Osteoblast (primary cell): ENCODE measurements around the gene MAPRE2. TPM values are rescaled to one million over a fixed set of nuclear protein-coding genes. Genes with fewer than 3 reads are reported as not detected.
A peak's percentile ranks its signal among the peaks of the same experiment; 100 is the strongest.

Experiments
- DNase-seq: peaks from one replicate; pipeline ENCODE4 v3.0.0; 2011; ENCODE audit warnings: low spot score, mixed read lengths; ENCODE audit not compliant: insufficient read length; ENCODE audit errors: missing footprints
- H2AFZ ChIP-seq: 2 replicates; pipeline ENCODE4 v1.6.0; 2011; ENCODE audit warnings: mild to moderate bottlenecking, low read length
- H3K27ac ChIP-seq: 2 replicates; pipeline ENCODE4 v1.5.1; 2011; ENCODE audit warnings: mild to moderate bottlenecking, low read depth, low read length, moderate library complexity
- H3K27me3 ChIP-seq: 2 replicates; pipeline ENCODE4 v1.6.0; 2012; ENCODE audit warnings: mild to moderate bottlenecking, control low read depth, inconsistent platforms, low read length, moderate library complexity; ENCODE audit not compliant: insufficient read depth
- H3K36me3 ChIP-seq: 2 replicates; pipeline ENCODE4 v1.5.1; 2011; ENCODE audit warnings: mild to moderate bottlenecking, low read length, control low read depth, moderate library complexity; ENCODE audit not compliant: insufficient read depth
- H3K4me1 ChIP-seq: 2 replicates; pipeline ENCODE4 v1.5.1; 2011; ENCODE audit warnings: mild to moderate bottlenecking, low read length, control low read depth, moderate library complexity; ENCODE audit not compliant: insufficient read depth
- H3K4me2 ChIP-seq: 2 replicates; pipeline ENCODE4 v1.6.0; 2011; ENCODE audit warnings: mild to moderate bottlenecking, low read length; ENCODE audit not compliant: insufficient read depth
- H3K4me3 ChIP-seq: fragments of 200-600 bp; sonication (generic); 3 replicates; pipeline ENCODE4 v1.5.1; 2012; ENCODE audit warnings: mild to moderate bottlenecking, low read length, inconsistent platforms; ENCODE audit not compliant: insufficient read depth
- H3K79me2 ChIP-seq: 2 replicates; pipeline ENCODE4 v1.6.0; 2012; ENCODE audit warnings: mild to moderate bottlenecking, low read length, control low read depth, inconsistent platforms; ENCODE audit not compliant: insufficient read depth
- H3K9me3 ChIP-seq: 2 replicates; pipeline ENCODE4 v1.5.1; 2011; ENCODE audit warnings: low read depth, low read length, control low read depth
- H4K20me1 ChIP-seq: 2 replicates; pipeline ENCODE4 v1.6.0; 2012; ENCODE audit warnings: mild to moderate bottlenecking, low read length, control low read depth; ENCODE audit not compliant: insufficient read depth
- total RNA-seq: library from RNA; depleted of rRNA; stranded (reverse); fragments of >200 nt; gene quantifications from 2 replicates; pipeline ENCODE4 v1.2.3, GENCODE V29; 2012
- TF ChIP-seq, protein P1 (sequence below): IDR thresholded peaks from 2 replicates; pipeline ENCODE4 v1.5.1; 2011; ENCODE audit warnings: mild to moderate bottlenecking, low read depth, low read length, moderate library complexity; ENCODE audit errors: extremely low read depth

The MAPRE2 gene
- total RNA-seq, 1 donor: 21.7 TPM

DNA sequence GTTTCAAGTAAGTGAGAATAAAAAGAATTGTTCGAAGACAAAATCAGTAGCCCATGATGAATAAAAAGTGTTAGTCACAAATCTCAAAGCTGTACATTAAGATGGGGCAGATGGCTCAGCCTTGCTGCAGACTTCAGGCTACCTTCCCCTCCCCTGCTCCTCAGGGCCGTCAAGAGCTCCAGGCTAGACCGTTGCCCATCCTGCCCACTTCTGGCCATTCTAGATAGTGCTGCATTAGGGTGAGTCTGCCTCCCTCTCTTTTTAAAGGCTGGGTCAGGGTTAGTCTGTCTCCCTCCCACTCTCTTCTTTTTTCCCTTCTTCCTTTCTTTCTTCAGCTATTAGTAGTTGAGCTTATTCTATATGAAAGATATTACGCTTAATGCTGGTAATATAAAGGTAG is 86.0 kb downstream of the MAPRE2 start:
- no peak overlapping the region for H3K4me2 ChIP-seq
- no peaks in the 10 kb centered on the region for H4K20me1 ChIP-seq
- H3K36me3 ChIP-seq: peaks cover 4% of the 10 kb centered on the region
- no peak overlapping the region for H3K4me3 ChIP-seq
- H2AFZ ChIP-seq: no peak overlapping the region
- no peaks in the 10 kb centered on the region for H3K79me2 ChIP-seq
- DNase-seq: no peak
- H3K4me1 ChIP-seq: no peaks in the 10 kb centered on the region
- TF ChIP-seq, protein P1, sequence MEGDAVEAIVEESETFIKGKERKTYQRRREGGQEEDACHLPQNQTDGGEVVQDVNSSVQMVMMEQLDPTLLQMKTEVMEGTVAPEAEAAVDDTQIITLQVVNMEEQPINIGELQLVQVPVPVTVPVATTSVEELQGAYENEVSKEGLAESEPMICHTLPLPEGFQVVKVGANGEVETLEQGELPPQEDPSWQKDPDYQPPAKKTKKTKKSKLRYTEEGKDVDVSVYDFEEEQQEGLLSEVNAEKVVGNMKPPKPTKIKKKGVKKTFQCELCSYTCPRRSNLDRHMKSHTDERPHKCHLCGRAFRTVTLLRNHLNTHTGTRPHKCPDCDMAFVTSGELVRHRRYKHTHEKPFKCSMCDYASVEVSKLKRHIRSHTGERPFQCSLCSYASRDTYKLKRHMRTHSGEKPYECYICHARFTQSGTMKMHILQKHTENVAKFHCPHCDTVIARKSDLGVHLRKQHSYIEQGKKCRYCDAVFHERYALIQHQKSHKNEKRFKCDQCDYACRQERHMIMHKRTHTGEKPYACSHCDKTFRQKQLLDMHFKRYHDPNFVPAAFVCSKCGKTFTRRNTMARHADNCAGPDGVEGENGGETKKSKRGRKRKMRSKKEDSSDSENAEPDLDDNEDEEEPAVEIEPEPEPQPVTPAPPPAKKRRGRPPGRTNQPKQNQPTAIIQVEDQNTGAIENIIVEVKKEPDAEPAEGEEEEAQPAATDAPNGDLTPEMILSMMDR: peak; percentile 32
- H3K27me3 ChIP-seq: no peaks in the 10 kb centered on the region
- no peak overlapping the region for H3K27ac ChIP-seq
- no peaks in the 10 kb centered on the region for H3K9me3 ChIP-seq

DNA sequence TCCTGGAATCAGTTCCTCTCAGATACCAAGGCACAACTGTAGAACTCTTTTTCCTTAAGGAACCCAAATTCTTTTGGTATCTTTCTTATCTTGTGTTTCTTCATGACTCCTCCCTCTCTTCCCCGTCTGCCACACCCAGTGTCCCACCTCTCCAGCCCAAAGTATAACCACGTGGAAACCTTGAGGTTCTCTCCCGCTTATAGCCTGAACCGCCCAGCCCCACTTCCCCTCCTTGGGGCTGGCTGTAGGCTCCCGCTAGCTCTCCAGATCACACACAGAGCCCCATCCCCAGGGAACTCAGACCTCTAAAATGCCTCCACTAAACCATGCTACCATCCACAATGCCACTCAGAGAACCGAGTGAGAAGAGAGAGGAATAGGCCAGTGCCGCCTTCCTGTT is 87.5 kb downstream of the MAPRE2 start:
- Histone ChIP-seq H3K4me1 (no peaks in the 10 kb centered on the region), H3K79me2 (no peaks in the 10 kb centered on the region), H3K4me2 (no peak overlapping the region), H3K27ac (no peak overlapping the region), H3K27me3 (no peaks in the 10 kb centered on the region), H2AFZ (no peak overlapping the region), H3K4me3 (no peak overlapping the region), H3K9me3 (no peaks in the 10 kb centered on the region), H4K20me1 (no peaks in the 10 kb centered on the region), H3K36me3 (peaks cover 4% of the 10 kb centered on the region)
- no peak for DNase-seq
- TF ChIP-seq, protein P1: no peak

DNA sequence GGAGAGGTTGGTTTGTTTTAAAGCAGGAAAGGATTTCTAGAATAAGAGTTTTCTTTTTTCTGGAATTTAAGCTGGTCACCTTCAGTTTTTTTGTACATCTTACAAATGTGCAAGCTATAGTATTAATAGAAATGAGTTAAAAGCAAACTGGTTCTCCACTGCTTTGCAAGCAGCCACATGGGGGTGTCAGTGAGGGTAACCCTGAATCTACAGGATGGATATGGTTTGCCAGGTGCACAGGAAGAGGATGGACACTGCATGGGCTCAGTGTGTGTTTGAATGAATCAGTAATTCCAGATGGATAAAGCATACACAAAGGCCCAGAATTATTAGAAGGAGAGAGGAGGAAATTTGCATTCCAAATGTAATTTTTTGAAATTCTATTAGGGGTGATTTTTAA is 89.0 kb downstream of the MAPRE2 start:
- Histone ChIP-seq H3K27me3 (no peaks in the 10 kb centered on the region), H3K4me1 (no peaks in the 10 kb centered on the region), H3K4me3 (no peak overlapping the region), H3K9me3 (no peaks in the 10 kb centered on the region), H3K79me2 (no peaks in the 10 kb centered on the region), H3K27ac (no peak overlapping the region), H2AFZ (no peak overlapping the region), H3K36me3 (peaks cover 4% of the 10 kb centered on the region), H3K4me2 (no peak overlapping the region), H4K20me1 (no peaks in the 10 kb centered on the region)
- DNase-seq: no peak
- TF ChIP-seq, protein P1: no peak

DNA sequence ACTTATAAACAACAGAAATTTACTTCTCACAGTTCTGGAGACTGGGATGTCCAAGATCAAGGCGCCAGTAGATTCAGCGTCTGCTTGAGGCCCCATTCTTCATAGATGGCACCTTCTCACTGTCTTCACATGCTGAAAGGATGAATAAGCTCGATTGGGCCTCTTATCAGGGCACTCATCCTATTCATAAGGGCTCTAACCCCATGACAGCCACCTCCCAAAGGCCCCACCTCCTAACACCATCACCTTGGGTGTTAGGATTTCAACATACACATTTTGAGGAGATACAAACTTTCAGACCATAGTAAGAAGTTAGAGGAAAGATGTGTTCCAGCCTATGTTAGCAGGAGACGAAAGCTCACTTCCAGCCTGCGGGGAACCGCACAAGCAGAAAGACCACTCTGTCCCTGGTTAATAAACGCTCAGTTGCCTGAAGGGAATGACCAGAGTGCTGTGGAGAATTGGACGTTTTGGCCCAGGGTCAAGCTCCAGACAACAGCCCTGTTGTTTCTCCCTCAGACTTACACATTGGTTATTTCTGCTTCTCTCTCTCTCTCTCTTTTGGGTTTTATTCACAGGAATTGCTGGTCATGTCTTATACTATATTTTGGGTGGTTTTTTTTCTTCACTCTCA is 90.3 kb downstream of the MAPRE2 start:
- Histone ChIP-seq H3K4me2 (no peak overlapping the region), H2AFZ (no peak overlapping the region), H4K20me1 (no peaks in the 10 kb centered on the region), H3K27ac (no peak overlapping the region), H3K79me2 (no peaks in the 10 kb centered on the region), H3K4me3 (no peak overlapping the region), H3K27me3 (no peaks in the 10 kb centered on the region), H3K36me3 (peaks cover 4% of the 10 kb centered on the region), H3K9me3 (no peaks in the 10 kb centered on the region), H3K4me1 (no peaks in the 10 kb centered on the region)
- TF ChIP-seq, protein P1: no peak
- DNase-seq: no peak
